ENCODE results near the gene CMIP. TPM values are rescaled to one million over a fixed set of nuclear protein-coding genes. Genes with fewer than 3 reads are reported as not detected.
A peak's percentile ranks its signal among the peaks of the same experiment; 100 is the strongest.

CMIP gene
- total RNA-seq, 1 experiment from 2014 or later = 4.1 TPM

DNA sequence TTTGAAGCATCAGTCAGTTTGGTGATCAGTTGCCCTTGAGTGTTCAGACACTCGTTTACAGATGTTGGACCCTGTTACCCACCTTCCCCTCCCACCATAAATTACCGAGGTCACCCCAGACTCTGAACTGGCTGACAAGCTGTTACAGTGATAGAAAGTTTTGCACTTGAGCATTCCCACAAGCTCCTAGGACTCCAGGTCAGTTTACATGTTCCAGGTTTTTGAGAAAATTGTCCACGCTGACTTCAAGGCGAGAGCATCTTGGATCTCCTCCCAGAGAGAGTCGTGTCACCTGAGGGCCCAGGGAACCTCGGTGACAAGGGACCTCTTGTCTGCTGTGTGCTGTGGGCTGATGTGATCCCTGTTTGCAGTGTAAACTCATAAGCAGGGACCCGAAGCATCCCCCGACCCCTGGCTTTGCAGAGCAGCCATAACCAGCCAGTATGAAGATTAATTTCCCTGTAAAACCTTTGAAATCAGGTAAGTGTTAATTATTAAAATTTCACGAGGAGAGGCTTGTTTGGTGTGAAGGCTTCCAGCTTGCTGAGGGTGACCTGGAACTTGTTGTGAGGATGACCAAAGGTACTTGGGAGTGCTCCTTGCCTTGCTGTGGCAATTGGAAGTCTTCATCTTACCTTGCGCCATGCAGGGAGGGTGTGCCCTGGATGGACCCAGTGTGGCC is 91.2 kb downstream of the CMIP start:
- no peak for DNase-seq (ENCODE audit: low spot score)

DNA sequence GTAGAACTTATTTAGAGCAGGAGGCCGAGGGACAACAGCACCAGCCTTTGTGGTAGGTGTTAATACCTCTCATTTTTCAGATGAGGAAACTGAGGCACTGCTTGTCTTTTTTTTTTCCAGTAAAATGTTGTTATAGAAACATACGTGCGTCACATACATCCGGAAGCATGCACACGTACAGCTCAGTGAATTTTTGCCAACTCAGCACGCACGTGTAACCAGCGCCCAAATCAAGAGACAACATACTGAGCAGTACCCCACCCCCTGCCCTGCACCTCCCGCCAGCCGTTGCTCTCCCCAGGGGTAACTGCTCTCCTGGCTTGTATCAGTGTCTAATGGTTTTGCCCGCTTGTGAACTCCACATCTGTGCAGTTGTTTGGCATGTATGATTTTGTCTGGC is 92.0 kb downstream of the CMIP start:
- DNase-seq (ENCODE audit: low spot score) = no peak

DNA sequence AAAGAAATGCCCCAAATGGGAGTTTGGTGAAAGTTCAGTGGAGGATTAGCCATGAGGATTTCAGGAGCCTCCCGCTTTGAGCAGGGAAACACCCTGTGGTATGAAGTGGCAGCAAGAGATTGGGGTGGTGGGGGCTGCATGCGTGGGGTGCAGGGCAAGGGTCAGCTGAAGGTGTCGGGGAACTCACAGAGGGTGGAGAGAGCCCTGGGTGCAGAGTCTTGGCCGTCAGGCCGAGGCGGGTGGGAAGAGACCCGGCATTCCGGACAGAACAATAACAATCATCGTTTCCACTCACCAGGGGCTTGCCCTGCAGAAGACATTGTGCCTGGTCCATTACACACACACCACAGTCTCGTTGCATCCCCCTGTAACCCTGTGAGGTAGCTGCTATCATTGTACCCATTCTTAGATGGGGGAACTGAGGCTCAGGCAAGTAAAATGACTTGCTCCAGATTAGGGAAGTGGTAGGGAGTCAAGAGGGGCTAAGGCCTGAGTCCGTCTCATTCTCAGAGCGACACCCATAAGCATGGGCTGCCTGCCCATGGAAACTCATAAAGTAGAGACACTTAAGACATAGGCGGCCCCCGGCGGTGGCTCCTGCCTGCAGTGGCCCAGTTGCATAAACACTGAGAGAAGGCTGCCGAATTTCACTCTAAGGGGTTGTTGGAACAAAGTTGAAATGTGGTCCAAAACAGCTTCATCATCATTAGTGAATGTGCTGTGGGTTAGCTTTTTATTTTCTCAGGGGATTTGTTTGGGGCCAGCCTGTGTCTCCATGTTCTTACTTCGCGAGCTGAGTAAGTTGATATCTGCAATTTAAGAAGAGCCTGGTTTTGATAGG is 93.3 kb downstream of the CMIP start:
- peak; percentile 25 for DNase-seq (ENCODE audit: low spot score)

DNA sequence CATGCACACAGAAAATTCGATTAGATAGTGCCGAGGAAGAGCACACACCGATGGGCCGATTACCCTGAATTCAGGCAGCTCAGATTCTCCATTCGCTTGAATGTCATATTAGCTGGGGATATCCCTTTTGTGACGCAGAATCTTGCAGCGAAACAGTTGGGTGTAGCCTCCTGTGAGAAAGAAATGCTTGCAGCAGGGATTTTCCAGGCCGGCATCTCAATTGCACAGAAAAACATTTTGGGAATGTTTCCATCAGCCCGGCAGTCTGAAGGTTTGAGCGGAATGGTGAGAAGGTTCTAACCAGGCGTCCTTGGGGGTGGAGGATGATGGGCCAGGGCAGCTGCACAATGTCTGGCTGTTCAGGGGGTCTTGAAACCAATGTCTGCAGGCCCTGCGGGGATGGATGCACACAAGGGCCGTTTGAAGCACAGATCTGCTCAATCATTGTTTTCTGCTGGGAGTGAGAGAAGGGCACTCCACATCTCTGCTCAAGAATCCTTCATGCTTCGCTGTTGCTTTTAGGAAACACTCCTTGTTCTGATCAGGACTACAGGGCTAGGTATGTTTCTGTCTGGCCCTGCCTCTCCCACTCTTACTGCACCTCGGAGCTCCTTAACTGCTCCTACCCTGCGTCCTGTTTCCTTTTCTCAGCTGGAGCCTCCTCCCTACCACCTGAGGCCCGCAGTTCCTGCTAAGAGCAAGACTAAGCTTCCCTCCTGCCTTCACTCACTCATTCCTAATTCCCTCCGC is 94.6 kb downstream of the CMIP start:
- no peak for DNase-seq (ENCODE audit: low spot score)

DNA sequence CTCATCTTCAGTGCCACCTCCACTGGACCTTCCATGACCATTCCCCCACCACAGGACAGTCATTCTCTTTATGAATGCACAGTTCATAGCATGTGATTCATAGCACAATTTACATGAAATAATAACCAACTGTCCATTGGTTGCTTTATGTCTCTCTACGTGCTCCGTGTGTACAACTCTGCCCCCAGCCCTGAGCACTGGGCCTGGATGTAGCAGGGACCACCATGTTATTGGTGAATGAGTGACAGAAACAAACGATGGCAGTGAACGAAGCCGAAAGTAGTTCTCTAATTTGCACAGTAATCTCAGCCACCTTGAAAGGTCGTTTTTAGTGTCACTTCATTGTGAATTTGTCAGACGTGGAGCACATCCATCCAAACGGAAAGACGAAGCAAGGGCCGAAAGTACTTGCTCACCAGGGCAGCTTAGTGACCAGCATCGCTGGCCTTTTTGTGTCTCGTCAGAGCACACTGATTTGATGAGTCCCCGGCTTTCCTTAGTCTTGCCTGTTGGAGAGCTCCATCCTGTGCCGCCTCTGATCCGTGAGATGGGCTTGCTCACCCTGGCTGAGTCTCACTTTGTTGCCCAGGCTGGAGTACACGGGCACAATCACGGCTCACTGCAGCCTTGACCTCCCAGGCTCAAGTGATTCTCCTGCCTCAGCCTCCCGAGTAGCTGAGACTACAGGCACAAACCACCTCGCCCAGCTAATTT is 95.3 kb downstream of the CMIP start:
- no peak for DNase-seq (ENCODE audit: low spot score)

DNA sequence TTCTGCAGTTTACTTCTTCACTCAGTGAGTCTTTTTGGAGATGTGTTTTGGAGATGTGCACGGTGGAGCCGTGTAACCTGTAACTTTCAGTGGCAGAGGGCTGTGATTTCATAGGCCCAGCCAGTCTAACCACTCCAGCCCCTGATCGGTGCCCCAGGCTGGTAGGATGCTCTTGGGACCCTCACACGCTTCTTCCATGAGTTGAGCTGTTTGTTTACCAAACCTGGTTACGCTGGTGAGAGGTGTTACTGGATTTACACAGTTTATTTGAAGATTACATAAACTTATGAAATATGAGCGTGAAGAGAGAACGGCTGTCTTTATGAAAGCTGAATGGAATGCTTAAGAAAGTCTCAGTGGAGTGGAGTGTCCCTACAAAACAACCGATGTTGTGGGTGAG is 96.7 kb downstream of the CMIP start:
- no peak for DNase-seq (ENCODE audit: low spot score)

DNA sequence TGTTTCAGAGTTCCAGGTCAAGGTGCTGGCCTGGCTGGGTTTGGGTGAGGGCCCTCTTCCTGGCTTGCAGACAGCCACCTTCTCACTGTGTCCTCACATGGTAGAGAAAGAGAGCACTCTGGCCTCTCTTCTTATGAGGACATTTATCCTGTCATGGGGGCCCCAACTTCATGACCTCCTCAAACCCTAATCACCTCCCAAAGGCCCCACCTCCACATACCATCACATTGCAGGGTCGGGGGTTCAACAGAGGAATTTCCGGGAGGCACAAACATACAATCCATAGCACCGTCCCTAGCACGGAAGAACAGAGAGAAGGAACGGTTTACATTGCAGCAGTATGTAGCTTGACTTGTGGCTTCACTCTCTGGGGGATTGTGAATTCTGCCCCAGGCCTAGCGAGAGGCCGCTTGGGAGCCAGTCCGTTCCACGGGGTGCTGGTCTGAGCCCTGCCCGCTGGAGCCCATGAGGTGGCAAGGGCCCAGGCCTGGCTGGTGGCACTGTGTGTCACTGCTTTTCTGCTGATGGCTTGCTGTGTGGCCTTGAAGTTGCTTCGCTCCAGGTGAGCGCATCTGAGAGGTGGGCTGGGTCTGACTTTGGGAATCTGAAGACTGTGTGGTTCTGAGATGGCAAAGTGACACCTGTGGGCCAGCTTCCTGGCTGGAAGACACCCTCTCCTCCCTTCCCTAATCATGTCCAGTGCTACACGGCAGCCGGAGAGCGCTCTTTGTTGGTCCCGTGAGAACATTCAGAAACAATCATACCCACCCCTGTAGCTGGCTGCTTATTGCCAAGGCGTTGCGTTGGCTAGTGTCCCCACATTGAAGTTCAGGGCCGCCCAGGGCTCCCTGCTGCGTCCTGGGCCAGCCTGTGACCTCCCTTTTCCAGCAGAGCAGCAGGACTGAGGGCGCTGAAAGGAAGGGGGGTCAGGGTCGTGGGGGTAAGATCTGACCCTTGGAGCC is 98.3 kb downstream of the CMIP start:
- no peak for DNase-seq (ENCODE audit: low spot score)

DNA sequence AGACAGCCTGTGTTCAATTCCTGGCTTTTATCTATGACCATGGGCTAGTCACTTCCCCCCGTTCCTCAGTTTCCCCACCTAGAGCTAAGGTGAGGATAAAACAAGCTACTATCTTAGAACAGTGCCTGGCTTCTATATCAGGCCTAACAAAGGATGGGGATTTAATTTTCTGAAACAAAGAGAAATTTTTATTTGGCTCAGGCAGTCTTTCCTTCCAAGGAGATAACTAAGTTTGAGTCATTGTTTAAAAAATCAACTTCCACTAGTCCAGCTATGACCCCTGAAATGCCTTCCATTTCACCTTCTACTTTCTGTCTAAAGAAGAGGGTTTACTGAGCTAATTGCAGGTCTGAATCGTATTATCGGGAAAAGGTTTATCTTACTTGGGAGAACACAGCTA is 99.0 kb downstream of the CMIP start:
- no peak for DNase-seq (ENCODE audit: low spot score)

DNA sequence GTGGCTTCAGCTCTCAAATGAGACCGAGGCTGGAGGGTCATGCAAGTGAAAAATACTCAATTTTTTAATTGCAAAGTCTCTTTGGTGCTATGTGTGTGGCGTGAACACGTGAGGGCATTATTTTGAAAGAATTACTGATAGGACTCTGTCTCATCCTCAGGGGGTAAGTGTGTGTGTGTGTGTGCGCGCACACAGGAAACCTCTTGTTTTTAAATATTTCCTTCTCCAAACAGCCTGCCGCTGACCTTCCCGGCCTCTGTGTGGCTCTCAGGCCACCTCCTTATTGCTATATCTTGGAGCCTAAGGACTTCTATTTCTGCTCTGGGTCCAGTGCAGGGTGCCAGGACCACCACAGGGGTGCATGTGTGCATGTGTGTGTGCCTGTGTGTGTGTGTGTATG is 99.7 kb downstream of the CMIP start:
- no peak for DNase-seq (ENCODE audit: low spot score)

DNA sequence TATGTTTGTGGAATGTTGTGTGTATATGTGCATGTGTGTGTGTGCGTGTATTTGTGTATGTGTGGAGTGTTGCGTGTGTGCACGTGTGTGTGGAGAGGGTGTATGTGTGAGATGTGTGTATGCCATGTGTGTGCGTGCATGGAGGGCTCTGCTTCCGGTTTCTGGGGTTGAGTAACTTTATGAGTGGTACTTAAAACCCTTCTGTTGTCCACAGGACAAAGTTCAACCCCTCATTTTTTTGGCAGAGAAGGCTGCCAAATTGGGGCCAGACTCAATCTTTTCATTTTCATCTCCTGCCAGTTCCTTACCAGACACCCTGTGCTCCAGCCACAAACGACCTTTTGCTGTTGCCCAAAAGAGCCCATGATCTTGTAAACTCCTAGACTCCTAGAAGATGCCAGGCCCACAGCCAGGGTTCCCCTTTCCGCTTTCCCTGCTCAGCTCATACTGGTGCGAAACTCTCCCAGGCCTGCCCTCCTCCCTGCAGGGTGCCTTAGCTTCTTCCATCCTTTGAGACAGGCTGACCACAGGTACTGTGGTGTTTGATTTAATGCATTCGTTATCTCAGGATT is 100.2 kb downstream of the CMIP start:
- DNase-seq (ENCODE audit: low spot score) = no peak

DNA sequence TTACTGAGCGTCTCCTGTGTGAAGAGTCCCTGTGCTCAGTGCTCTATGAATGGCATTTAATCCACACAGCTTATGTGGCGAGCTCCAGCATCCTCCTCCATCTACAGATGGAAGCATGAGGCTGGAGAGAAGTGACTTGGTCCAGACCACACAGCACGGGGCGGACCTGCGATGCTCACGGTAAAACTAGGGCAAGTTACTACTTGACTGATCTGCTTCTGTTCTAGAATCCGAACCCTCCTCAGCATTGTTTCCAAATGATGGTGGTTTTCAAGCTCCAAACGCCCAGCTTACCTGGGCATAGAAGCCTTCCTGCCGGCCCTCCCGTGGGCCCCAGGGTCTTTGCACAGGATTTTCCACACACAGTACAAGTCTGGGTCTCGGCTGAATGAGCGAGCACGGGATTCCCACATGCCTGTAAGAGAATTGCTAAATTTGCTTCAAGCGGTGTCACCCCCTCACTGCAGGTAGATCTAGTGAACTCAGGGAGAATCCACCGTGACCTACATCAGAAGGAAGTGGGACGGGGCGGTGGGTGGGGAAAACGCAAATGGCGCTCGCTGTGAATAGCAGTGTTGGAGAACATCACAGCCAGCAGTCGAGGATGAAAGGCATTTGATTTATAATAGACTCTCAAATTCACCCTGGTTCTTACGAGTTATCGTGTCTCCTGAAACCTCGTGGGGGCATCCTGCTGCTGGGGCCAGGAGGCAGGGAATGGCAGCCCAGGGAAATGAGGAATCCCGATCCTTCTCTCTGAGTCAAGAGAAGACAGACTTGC is 101.1 kb downstream of the CMIP start:
- no peak for DNase-seq (ENCODE audit: low spot score)

DNA sequence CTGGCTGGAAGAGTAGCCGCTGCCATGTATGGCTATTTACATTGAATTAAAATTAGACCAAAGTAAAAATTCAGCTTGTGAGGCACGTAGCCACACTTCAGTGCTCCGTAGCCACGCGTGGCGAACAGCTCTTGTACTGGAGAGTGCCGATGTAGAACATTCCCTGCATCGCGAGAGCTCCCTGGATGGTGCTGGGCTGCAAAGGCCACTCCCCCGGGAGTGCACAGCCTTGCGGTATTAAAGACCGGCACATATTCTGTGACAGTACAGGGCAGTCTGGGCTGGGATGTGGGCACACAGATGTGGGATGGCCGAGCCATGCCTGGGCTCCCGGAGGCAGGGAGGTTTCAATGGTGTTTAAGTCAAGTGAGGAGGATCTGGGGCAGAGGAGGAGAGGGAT is 102.2 kb downstream of the CMIP start:
- no peak for DNase-seq (ENCODE audit: low spot score)

DNA sequence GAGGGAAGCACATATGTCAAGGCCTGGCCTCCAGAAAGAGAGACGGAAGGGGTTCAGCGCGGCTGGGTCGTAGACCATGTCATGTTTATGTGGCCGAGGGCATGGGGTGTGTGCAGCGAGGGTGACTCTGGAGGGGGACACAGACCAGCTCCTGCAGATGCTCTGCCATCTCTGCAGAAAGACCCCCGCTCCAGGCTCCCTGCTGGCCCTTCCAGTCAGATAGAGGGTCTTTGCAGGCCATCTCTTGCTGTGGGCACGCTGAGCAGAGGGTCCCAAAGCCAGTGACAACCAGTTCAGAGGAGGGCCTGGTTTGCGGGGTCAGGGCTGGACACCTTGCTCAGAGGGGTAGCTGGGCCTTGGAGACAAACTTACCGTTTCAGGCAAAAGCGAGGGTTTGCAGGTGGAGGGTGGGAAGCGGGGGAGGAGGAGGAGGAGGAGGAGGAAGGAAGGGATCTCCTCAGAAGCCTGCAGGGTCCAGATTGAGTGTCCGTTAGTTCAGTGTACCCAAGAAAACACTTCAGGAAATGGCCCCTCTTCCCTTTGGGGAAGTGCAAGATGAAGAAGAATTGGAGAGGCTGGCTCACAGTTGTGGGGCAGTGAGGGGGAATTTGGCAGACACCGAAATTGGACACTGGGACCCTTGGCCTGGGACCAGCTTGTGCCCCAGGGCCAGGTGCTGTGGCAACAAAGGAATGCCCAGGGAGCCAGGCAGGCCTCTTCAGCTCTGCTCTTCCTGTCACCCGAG is 102.8 kb downstream of the CMIP start:
- DNase-seq (ENCODE audit: low spot score) = no peak

DNA sequence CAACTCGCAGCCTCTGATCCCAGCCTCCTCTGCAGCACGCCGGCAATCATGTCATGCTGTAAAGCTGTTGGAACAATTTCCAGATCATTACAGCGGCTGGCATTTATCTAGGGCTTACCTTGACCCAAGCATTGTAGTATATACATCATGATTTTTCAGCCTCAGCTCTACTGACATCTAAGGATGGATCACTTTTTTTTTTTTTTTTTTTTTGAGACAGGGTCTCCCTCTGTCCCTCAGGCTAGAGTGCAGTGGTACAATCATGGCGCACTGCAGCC is 103.3 kb downstream of the CMIP start:
- DNase-seq (ENCODE audit: low spot score) = no peak

DNA sequence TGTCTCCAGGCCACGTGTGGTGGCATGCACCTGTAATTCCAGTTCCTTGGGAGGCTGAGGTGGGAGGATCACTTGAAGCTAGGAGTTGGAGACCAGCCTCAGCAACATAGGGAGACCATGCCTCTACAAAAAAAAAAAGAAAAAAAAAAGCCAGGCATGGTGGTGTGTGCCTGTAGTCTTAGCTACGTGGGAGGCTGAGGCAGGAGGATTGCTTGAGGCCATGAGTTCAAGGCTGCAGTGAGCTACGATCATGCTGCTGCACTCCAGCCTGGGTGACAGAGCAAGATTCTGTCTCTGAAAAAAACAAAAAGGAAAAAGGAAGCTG is 103.9 kb downstream of the CMIP start:
- no peak for DNase-seq (ENCODE audit: low spot score)

DNA sequence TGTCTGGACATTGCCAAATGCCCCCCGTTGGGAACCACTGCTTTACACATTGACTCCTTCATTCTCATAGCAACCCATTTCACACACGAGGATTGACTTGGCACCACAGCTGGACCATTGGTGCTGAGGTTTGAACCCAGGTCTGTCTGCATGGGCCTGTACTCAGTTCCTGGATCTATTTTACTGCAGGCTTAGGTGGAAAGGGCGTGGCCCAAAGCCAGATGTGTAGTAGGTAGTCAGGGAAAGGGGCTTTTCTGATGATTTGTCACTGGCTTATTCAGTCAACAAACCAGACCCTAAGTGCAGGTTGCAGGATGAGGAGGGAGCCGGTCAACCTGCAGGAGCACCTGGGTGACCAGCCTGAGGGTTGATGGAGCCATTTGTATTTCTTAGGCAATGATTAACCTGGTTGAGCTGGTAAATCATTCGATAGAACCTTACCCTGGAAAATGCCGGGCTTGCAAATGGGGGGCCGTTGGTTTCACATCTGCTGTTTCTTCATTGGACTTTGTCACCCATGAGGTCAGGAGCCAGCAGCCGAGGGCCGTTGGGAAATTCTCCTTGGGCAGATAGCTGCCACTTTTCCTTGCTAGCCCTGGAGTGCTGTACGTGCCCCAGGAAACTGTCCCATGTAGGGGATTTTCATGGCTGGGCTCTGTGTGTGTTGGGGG is 104.4 kb downstream of the CMIP start:
- DNase-seq (ENCODE audit: low spot score) = no peak

DNA sequence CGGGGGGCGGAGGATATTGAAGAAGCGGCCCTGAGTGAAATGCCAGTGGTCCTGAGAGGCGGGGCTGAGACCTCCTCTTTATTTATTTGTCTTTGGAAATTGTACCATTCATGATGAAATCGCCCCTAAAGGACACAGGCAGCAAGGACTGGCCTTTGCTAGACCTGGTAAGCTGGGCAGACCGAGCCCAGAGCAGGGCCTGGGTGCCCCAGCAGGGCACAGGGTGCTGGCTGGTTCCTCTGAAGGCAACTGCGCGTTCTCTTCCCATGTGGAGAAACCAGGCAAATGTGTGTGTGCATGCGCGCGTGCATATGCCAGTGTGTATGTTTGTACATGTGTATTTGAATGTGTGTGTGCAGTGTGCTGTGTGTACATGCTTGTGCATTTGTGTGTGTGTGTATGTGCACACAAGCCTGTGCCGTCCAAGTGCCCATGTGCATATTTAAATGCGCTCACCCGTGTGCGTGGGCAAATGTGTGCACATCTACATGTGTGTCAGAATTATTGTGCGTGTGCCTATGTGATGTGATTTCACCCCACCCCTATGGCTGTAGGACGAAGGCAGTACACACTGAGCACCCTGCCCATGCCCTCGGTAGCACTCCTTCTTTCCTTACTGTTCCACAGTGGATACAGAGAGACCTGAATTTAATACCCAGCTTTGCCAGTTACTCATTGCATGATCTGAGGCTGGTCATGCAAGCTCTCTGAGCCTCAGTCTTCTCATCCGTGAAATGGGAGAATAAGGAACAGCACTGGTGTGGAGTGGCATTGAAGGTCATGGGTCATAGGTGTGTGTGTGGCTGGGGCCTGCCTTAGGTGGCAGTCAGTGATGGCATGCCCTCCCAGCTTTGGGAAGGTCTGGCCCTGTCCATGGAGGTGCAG is 105.2 kb downstream of the CMIP start:
- no peak for DNase-seq (ENCODE audit: low spot score)

DNA sequence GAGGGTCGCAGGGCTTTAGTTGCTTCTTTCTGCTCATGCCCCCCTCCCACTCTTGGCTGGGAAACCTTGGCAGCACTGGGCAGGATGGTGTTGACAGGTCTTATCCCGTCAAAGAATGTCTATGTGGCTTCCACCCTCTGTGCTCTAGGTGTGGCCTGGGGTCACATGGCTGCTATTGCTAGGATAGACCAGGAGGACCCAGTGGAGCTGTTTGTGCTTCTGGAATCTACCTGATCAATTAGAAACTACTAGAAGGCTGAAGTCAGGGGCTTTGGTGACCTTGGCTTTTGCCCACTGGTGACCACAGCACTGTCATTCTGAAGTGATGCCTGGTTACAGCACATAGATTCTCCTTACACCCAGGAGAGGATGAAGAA is 105.8 kb downstream of the CMIP start:
- no peak for DNase-seq (ENCODE audit: low spot score)

Measured in H4 (cell line).